HUDEP-2 (cell line): Measurements from ENCODE around the gene WRNIP1.

Experiments used
- DNase-seq, 76 experiments: peaks; one replicate each; lab custom pipeline; 2025; ENCODE audit not compliant: unreplicated experiment in 76 of 76; lab: John Stamatoyannopoulos, UW

Gene WRNIP1

DNA sequence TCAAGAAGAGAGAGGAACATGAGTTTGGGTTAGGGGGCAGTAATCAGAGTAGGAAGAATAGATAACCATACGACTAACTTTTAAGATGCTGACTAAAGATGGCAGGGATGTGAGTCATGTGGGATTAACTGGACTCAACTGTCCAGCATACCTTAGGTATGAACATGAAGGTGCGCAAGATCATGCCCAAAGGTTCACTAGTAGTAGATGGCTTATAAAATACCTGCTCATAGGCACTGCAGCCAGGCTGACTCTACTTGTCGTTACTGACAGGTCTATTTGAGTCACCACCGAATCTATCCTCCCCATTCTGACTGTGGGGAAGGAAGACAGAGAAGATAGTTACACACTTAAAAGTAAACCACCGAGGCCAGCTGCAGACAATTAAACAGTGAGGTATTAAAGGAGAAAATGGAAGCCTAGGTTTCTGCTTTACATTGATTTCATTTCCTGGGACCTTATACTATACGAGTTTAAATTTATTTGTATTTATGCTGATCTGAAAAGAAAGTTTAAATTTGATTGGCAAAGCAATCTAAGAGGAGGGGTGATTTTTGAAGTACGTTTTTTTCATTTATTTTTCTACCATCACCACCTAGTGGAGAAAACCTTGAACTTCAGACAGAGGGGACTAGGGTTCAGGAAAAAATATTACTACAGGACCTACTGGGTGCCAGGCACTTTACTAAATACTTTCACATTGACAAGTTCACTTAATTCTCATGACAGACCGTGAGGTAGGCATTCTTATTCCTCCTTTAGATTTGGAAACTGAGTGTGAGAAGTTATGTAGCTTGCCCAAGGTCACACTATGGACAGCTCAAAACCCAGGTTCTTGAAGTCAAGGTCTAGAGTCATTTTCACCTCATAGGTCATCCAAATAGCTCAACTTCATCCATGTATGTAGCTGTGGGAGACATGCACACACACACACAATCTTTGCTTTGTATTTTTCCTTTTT, 4.0 kb upstream of the WRNIP1 start:
- DNase-seq = peak in 7 of 76 experiments; percentile 21 to 45 (median 34)

DNA sequence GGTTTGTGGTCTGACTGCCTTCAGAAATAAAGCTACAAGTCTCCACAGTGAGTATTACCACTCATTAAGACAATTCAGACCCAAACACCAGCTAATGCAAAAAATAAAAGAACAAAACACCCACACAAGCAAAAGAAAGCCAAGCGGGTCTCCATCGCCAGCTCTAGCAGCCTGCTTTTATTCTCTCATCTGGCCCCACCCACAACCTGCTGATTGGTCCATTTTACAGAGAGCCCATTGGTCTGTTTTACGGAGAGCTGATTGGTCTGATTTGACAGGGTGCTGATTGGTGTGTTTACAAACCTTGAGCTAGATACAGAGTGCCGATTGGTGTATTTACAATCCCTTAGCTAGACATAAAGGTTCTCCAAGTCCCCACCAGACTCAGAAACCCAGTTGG, 2.3 kb upstream of the WRNIP1 start:
- peak in 1 of 76 experiments; percentile 7 for DNase-seq

DNA sequence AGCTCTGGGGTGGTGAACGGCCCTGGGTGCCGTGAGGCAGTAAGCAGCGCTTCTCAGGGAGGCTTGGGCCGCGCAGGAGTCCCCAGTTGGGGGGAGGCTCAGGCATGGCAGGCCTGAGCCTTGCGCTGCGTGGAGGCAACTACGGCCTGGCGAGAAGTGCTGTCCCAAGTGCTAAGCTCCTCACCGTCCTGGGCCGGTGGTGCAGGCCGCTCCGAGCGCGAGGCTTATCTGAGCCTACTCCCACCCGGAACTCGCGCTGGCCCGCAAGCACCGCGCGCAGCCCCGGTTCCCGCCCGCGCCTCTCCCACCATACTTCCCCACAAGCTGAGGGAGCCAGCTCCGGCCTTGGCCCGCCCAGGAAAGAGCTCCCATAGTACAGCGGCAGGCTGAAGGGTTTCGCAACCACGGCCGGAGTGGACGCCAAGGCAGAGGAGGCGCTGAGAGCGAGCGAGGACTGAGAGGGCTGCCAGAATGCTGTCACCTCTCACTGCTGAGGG, 1.8 kb upstream of the WRNIP1 start:
- no peak for DNase-seq

DNA sequence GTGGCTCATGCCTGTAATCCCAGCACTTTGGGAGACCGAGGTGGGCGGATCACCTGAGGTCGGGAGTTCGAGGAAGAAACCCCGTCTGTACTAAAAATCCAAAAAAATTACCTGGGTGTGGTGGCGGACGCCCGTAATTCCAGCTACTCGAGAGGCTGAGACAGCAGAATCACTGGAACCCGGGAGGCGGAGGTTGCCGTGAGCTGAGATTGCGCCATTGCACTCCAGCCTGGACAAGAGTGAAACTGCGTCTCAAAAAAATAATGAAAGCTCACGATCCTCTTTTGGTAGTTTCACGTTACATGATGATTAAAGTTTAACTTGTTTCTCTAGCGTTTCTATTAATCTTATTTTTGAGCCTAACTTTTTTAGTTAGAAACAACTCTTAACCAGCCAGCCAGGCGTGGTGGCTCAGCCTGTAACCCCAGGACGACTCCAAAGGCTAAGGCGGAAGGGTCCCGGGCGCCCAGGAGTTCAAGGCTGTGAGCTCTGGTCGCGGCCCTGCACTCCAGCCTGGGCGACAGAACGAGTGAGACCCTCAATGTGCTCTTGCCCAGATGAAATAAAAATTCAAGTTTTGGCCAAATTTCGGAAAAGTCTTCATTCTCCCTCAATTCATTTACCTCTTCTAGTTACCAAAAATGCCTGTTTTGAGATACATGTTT, 1.2 kb upstream of the WRNIP1 start:
- no peak for DNase-seq

DNA sequence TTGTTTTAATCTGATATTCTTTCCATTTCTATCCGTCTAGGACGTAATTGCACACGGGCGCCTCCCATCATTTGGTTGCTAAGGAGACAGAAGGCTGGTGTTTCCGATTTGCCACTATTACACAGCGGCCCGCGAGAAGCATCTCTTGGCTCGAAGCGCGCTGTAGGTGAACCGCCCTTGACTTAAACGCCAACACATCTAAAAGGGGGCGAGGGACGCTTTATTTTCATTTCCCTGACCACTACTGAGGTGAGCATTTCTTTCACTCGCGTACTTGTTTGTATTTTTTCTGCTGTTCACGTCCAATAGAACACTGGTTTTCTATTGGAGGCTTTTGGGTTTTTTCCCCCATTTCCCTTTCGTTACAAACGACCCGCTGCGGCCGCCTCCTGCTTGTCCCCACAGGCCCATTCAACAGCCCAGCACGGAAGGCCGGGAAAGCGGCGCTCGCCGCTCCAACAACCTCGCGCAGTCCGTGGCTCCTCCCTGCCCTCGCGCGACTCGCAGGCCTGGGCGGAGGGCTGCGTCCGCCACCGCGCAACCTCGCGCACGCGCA, 505 bp upstream of the WRNIP1 start:
- DNase-seq = peak in 47 of 76 experiments; percentile 25 to 100 (median 45)

DNA sequence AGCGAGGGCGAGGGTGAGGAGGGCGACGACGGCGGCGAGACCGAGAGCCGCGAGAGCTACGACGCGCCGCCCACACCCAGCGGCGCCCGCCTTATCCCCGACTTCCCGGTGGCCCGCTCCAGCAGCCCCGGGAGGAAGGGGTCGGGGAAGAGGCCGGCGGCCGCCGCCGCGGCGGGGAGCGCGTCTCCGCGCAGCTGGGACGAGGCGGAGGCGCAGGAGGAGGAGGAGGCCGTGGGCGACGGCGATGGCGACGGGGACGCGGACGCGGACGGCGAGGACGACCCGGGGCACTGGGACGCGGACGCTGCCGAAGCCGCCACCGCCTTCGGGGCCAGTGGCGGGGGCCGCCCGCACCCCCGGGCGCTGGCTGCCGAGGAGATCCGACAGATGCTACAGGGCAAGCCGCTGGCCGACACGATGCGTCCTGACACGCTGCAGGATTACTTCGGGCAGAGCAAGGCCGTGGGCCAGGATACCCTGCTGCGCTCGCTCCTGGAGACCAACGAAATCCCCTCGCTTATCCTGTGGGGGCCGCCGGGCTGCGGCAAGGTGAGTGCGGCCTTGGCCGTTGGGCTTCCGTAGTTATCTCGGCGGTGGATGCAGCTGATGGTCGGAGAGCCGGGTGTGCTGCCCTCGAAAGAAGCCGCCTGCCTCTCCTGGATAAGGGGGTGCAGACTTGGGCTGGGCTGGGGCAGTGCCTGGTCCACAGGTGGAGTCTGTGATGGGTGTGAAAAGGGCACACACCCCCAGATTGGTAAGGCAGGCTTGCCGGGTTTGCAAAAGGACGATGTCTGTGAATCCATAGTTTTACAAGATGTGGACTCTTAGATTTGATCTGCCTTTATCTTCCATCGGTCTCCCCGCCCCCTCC, 938 bp downstream of the WRNIP1 start:
- DNase-seq = peak in 39 of 76 experiments; percentile 21 to 68 (median 45)

DNA sequence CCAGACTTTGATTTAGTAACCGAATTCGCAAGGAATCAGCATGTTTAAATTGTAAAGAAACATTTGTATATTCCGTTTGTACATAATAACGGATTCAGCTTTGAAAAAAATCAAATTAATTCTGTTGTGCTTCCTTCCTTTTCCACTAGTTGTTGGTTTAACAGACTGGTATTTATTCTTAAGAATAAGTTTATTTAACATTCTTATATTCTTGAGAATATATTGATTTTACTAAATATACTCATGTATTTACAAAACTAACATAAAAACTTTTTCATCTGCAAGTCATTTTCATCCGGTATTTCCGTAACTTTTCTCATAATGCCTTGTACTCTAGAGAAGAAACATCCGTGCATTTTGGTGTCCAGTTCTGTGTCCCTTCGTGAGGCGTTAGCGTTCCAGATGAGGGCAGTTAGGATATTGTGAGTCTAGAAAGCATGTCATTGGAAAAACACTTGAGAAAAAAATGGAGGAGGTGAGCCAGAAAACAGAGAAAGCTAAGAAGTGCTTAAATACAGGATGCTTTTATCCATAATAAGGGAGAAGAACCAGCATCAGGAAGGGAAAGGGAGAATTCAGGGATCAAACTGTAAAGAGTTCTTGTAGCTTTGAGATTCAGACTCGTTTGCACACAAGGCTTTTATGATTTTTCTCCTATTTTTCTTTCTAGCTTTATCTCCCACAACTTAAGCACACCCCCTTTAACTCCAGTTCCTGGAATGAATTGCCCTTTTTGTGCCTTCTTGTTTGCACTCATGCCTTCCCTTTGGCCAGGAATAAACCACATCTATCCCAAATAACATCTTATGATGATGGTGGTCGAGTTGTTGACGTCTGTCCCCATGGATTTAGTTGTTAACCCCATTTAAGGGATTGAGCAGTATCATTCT, 1.8 kb downstream of the WRNIP1 start:
- no peak for DNase-seq

DNA sequence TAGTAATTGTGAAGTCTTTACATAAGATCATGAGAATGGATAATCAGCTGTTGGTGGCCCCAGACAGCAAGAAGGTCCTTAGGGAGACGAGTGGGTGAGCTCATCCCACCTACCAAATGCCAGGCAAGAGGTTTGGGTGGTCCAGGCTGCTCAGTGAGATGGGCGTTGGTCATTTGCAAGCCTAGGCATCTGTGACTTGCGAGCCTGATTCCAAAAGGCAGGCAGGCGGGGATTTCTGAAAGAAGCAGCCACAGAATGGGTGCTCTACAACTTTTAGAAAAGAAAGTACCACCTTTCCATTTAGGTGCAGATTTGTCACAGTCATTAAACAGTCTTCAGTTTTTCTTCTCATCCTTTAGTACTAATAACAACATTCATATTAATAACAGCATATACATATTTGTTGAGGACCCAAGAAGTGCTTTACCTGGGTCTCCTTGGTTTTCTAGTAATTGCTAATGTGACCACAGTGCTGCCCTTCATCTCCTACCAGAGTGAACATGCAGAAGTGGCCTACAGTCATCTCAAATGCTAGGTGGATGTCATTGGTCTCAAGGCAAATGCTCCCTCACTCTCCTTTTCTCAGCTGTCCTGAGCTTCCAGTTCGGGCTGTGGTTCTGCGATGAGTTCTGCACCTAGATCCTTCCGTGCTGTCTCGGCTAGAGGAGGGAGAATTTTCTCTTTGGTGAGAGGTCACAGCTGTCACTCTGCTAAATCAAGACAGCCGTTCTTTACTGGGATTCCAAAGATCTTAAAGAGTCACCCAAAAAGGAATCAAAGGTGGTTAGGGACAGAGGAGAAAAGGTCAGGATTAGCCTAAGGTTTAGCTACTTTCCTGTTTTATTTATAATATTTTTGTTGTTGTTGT, 2.7 kb downstream of the WRNIP1 start:
- peak in 1 of 76 experiments; percentile 18 for DNase-seq

DNA sequence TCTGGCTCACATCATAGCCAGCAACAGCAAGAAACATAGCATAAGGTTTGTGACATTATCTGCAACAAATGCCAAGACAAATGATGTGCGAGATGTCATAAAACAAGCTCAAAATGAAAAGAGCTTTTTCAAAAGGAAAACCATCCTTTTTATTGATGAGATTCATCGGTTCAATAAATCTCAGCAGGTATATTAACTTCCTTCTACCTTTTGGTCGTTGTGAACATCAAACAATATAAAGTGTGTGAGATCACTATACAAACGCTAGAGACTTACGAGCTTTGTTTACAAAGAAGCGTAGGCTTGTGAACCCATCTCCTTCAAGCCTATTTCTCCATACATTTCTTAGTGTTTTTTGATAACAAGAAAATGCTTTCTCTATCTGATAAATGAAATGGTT, 3.5 kb downstream of the WRNIP1 start:
- DNase-seq = no peak

DNA sequence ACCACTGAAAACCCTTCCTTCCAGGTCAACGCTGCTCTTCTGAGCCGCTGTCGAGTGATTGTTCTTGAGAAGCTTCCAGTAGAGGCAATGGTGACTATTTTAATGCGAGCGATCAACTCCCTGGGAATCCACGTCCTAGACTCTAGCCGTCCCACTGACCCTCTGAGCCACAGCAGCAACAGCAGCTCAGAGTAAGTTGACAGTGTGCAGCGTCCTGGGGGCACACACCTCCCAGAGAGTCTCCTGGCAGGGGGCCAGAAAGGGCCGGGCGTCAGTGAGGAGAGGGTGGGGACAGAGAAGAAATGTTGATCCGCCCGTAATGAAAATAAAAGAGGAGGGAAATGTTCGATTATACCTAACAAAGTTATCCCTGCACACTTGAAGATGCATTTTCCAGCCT, 5.0 kb downstream of the WRNIP1 start:
- peak in 68 of 76 experiments; percentile 25 to 83 (median 65) for DNase-seq

DNA sequence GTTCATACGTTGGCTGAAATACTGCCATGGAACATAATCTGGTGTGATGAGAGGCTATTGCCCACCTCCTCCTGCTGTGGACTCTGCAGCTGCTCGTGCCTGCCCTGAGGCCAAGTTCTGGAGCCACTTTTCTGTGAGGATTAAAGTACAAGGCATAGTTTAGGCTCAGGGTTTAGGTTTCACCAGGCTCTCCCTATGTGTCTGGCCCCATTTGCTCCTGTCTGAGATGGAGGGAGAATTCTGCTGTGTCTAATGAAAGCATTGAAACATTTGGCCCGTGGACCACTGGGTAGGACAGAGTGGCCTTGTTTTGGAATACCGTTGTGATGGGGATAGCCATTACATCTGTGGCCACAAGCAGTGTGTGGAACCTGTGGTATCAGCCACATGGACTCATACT, 5.9 kb downstream of the WRNIP1 start:
- DNase-seq = no peak

DNA sequence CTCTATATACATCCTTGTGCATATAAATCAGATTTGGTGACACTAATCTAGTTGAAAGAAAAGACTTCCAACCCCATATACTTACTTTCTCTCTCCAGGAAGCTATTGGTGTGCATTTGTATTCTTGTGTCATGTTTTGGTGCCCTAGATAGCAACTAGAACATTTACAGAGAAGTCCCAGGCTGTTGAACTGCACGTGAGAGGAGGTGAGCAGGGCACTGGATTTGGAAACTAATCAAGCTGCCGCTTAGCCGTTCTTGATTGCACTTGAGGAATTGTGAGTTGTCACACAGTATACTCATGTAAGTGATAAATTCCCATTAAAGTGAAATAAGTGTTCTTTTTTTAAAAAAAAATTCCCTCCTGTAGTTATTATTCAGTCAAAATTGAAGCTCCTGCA, 7.6 kb downstream of the WRNIP1 start:
- no peak for DNase-seq

DNA sequence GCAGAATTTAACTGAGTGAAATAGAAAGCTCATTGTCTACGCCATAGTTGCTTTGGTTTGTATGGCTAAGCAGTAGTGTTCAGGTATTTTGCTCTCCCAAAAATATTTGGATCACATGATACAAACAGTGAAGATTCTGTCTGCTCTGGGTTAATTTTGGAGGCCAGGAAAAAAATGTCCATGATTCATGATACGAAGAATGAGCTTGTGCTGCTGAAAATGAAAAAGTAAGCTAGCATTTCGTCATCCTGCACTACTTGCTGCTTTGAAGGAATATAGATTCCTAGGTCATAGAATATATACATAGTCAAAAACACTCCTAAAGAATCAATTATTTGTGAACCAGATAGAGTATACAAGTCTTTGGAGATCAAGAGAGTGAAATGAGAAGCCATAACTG, 8.3 kb downstream of the WRNIP1 start:
- no peak for DNase-seq

DNA sequence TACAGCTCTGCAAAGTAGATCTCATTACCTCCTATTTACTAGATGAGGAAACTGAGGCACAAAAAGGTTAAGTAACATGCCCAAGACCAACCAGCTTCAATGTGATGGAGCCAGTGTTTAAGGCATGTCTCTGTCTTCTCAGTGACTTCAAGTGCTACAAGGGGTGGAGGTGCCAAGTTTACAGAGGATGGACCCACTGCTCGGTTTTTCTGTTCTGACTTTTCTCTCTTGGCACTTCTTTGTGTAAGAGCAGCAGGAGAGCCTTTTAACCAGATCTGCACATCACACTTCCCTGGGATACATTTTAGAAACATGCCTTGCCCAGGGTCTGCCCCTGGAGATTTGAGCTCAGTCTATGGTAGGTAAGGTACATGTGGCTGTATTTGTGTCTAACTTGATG, 9.8 kb downstream of the WRNIP1 start:
- no peak for DNase-seq

DNA sequence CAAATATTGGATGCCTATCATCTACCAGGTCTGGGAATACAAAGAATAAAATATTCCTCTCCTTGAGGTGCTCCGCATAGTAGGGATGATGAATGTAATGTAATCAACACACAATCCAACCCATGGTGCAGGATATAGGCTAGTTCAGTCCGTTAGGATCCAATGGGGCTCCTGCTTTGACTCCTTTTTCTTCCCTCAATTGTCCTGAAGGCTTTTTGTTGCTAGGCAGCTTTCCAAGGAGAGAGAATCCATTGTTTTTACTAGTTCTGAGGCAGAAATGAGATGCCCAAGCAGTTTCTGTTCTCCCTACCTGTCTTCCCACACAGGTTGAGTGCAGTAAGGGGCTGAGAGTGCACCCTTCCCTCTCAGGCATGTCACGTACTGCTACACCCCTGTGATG, 12.1 kb downstream of the WRNIP1 start:
- no peak for DNase-seq

DNA sequence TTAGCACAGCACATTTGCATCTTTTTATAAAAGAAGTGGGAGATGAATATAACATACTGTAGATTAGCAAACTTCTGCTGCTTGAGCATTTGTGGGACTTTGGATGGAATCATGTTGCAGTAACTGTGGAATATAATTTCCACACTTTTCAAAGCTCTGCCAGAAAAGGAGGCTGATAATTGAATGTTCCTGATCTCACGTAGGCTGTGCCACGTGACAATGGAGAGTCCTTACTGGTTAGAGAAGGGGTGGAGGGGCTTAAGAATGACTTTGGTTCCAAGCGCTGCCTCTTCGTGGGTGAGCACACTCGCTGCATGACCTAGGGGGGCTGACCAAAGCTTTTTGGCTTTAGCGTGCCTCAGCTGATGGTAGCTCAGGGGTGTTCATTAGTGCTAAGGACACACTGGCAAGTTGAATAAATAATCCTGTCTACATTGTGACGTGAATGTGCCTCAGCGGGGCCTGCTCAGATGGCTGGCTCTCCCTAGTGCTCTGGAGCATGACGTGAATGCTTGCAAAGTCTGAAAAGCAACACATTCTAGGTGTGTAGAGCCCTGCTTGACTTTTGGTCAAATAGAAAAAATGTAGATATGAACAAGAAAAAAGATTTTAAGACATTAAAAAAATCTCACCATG, 15.0 kb downstream of the WRNIP1 start:
- DNase-seq = no peak

DNA sequence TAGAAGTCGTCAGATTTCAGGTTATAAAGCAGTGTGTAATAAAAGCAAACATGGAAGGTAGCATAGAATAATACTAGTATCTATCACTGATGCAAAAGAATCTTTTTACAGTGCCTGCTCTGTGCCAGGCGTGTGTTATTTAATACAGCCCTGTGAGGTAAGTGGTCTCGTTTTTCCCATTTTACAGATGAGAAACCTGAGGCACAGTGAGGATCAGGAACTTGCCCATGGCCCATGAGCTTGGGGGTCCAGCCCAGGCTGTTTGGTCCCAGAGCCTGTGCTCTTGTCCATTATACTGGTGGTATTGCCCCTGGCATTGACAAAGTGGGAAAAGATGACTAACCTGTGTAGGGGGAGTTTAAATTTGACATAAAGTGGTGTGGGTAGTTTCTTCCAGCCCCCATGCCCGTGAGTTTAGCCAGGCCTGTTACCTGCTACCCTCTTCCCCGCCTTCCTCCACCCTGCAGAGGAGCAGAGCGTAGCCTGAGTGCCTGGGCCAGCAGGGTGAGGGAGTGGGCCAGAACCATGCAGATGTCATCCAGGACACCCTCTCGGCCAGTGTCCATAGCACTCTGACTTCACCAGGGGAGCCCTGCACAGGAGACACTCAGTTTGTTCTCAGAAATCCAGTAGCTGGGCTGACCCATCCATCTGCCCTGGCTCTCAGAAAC, 16.6 kb downstream of the WRNIP1 start:
- no peak for DNase-seq

DNA sequence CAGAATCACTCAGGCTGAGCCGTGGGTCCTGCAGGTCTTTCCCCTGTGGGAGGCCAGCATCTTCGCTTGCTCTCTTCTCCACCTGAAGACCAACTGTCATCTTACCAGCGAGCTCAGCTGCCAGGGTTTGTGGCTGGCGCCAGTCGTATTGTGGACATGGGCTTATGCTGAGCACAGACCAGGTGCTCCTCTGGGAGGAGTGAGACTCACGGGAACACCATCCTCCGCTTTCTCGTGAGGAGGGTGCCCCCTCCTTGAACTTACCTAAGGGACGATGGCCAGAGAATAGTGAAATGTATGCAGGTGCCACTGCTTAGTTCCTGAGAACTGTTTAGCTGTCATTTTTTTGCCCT, 17.1 kb downstream of the WRNIP1 start:
- DNase-seq = no peak
